Coronary artery (tissue), 2 donors: ENCODE measurements around the gene AUTS2.

ENCODE experiments used
- DNase-seq: peaks from one replicate; pipeline ENCODE4 v3.0.0-alpha.2; 2017; ENCODE audit warnings: low spot score
- H3K27ac ChIP-seq, 2 donors: fragments of 200-600 bp; sonication (generic); one replicate each; pipeline ENCODE4 v1.5.1; 2016 to 2019
- H3K4me3 ChIP-seq: fragments of 200-600 bp; sonication (generic); 2 replicates; pipeline ENCODE4 v1.5.1; 2016; ENCODE audit warnings: mild to moderate bottlenecking, moderate library complexity
- TF ChIP-seq, protein P1 (sequence below): fragments of 200-600 bp; sonication (generic); IDR thresholded peaks from one replicate; pipeline ENCODE4 v1.5.1; 2019; ENCODE audit warnings: antibody characterized with exemption

The AUTS2 gene

DNA sequence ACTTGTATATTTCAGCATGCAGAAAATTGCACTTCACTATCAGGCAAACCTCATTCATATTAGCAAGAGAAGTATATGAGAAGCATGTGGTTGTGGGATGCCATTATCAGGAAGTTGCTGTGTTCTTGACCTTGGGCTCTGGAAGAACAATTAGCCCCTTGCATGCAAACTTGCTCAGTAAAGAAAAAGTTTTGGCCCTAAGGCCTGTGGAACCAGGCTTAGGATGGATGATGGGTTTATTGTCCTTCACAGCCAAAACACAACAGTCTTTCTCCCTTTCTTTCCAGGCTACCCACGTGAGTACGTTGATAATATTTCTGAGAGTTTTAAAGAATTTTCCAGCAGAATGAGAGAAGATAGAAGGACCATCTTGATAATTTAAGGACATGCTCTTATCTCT lies 166.4 kb downstream of the AUTS2 start:
- H3K27ac ChIP-seq, result no peak overlapping the region
- no peak for DNase-seq
- TF ChIP-seq, protein P1, sequence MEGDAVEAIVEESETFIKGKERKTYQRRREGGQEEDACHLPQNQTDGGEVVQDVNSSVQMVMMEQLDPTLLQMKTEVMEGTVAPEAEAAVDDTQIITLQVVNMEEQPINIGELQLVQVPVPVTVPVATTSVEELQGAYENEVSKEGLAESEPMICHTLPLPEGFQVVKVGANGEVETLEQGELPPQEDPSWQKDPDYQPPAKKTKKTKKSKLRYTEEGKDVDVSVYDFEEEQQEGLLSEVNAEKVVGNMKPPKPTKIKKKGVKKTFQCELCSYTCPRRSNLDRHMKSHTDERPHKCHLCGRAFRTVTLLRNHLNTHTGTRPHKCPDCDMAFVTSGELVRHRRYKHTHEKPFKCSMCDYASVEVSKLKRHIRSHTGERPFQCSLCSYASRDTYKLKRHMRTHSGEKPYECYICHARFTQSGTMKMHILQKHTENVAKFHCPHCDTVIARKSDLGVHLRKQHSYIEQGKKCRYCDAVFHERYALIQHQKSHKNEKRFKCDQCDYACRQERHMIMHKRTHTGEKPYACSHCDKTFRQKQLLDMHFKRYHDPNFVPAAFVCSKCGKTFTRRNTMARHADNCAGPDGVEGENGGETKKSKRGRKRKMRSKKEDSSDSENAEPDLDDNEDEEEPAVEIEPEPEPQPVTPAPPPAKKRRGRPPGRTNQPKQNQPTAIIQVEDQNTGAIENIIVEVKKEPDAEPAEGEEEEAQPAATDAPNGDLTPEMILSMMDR, result no peak
- no peak overlapping the region for H3K4me3 ChIP-seq

DNA sequence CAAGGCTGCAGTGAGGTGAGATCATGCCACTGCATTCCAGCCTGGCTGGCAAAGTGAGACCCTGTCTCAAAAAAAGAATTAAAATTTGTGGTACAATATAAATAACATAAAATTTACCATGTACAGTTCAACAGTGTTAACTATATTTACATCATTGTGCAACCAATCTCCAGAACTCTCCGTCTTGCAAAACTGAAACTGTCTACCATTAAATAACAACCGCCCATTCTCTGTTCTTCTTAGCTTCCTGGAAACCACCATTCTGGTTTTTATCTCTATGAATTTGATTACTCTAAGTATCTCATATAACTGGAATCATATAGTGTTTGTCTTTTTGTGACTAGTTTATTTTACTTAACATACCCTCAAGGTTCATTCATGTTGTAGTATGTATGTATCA lies 167.6 kb downstream of the AUTS2 start:
- Histone ChIP-seq H3K27ac (no peak overlapping the region), H3K4me3 (no peak overlapping the region)
- TF ChIP-seq, protein P1, result no peak
- no peak for DNase-seq

DNA sequence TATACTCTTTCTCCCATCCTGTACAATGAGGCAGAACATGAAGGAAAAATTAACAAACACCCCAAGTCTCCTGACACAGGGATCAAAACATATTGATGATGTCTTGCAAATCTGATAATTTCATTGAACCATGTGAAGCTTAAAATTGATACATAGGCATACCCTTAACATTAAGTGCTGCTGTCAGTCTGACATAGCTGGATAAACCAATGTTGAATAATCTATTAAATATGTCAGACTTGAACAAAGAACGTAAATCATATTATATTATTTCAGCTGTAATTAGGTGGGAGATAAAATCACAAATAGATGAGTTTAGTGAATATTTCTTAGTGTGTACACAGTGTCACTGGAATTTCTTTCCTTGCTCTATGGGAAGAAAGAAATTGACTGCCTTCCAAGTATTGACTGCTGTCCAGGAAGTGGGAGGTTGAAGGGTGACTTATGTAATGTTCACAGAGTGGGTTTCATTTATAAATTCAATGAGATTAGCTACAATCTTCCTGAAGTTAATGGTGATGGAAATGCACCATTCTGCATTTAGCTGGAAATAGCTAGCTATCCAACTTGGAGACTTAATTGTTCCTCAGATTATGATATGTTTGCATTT lies 170.8 kb downstream of the AUTS2 start:
- DNase-seq, result no peak
- TF ChIP-seq, protein P1, result no peak
- Histone ChIP-seq H3K27ac (no peak overlapping the region), H3K4me3 (no peak overlapping the region)

DNA sequence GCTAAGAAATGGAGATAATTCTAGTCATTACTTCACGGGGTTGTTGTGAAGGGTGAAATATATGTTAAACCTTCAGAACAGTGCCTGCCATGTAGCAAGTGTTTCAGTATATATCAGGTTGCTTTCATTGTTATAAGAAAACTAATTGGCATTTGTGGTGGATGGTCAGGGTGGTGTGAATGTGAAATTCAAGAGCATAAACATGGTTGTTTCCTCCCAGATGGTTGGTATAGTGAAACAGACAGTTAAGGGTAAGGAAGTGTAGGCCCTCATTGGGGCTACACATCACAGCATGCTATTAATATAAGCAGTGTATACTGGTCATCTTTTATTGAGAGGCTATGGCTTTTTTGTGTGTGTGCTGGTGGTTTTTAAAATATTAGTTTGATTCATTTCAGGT lies 171.6 kb downstream of the AUTS2 start:
- DNase-seq, result no peak
- no peak overlapping the region for H3K27ac ChIP-seq
- no peak overlapping the region for H3K4me3 ChIP-seq
- TF ChIP-seq, protein P1, result no peak

DNA sequence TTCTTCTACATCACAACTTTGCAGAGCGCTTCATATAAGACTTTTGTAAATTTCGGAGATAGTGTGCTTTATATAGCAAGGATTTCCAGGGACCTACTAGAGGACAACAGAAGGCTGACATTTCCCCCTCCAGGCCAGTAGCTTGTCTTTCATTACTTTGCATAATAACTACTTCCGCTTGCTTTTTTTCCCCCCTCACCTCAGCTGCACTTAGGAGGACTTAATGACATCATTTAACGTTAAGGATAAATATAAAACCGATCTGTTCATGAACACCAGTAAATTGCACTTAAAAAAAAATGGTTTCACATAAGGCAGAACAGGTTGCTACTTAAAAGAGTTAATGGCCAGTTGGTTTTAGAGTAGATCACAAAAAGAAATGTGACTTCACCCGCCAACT lies 172.3 kb downstream of the AUTS2 start:
- TF ChIP-seq, protein P1, result no peak

DNA sequence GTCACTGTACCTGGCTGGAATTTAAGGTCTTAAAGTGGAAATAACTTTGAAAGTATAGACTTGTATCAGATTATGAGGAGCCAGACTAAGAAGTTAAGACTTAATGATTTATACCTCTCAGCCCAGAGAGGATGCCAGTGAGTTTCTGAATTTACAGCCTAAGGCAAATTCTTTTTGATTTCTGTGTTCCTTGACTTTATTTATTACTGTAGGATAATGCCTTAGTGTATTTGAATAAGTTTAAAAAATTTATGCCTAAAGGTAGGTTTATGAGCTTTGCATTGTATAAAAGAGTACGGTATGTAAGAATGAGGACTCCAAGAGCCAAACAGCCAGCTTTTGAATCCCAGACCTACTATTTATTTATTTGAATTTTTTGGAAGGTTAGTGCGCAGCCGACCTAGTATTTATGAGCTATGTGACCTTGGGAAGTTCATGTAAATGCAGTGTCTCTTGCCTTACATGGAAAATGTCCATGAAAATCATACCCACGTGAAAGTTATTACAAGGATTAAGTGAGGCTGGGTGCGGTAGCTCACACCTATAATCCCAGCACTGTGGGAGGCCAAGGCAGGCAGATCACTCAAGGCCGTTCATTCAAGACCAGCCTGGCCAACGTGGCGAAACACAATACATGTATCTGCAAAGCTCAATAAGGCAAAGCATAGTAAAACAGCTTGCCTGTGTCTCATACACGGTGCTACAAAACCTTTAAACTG lies 174.6 kb downstream of the AUTS2 start:
- no peak overlapping the region for H3K27ac ChIP-seq

More for the DNA sequence above, 172.3 kb downstream of the AUTS2 start:
- Histone ChIP-seq H3K4me3 (no peak overlapping the region), H3K27ac (no peak overlapping the region)
- DNase-seq, result no peak

More for the DNA sequence above, 174.6 kb downstream of the AUTS2 start:
- DNase-seq, result no peak
- no peak overlapping the region for H3K4me3 ChIP-seq
- TF ChIP-seq, protein P1, result no peak
